NT2/D1 (cell line): ENCODE results near the gene ACVR1B.

ENCODE experiments used
- YY1 ChIP-seq: IDR thresholded peaks from 2 replicates; pipeline ENCODE4 v1.6.1; 2011; ENCODE audit not compliant: insufficient read length, insufficient read depth
- ZNF274 ChIP-seq: IDR thresholded peaks from 2 replicates; pipeline ENCODE4 v1.6.1; 2011; ENCODE audit warnings: mild to moderate bottlenecking, low read depth, low read length

DNA sequence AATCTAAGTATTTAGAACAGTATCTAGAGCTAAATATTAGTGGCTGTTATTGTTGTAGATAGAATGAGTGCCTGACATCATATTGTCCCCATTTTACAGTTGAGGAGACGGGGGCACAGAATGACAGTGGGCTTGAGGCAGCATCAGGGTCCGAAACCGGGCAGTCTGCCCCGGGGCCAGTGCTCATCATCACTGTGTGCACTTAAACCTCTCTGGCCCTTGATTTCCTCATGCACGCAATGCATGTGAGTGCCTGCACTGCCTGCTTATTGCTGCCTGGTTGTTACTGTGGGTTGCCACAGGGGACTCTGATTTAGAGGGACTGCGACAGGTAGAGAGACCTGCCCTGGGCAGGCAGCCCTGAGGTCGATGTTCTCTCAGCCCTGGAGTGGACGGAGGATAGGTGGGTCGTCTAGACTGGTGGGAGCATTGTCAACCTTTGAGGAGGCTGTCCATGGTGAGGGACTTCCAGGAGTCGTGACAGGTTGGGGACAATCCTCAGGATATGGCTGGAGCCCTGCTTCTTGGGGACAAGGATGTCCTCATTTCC lies 34.4 kb upstream of the ACVR1B start:
- no peak for TF ChIP-seq YY1
- TF ChIP-seq ZNF274: no peak
